ENCODE data around the gene SUMF1.

Gene SUMF1

DNA sequence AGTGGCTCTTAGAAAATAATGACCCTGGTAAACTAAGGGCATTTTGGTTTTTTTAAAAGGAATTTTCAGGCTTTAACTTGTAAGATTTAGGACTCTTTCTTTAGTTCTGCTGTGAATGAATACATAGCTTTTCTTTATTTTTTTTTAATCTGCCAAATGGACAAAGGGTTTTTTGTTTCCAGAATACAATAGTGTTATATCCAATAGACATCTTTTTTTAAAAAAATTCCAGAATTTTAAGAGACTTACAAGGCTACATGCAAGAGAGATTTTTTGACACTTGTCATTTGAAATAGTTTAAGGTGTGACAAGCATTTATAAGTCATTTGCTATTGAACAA lies 125.8 kb downstream of the SUMF1 start:
- Histone ChIP-seq H3K27ac (ENCODE audit: low read depth, low read length, poor library complexity, severe bottlenecking) (no peak overlapping the region), H3K36me3 (ENCODE audit: insufficient read depth, low read length) (no peaks in the 10 kb centered on the region), H3F3A (ENCODE audit: insufficient read depth, low read length) (no peaks in the 10 kb centered on the region), H2AFZ (ENCODE audit: low read length) (no peak overlapping the region), H3K4me2 (ENCODE audit: low read length) (no peak overlapping the region), H3K27me3 (ENCODE audit: insufficient read depth, low read length) (no peaks in the 10 kb centered on the region), H3K4me3 (ENCODE audit: low read depth, low read length, poor library complexity, severe bottlenecking) (no peak overlapping the region), H3K79me2 (ENCODE audit: insufficient read depth, low read length) (no peaks in the 10 kb centered on the region), H3K9ac (ENCODE audit: low read length) (no peak overlapping the region), H3K9me2 (ENCODE audit: low read depth, low read length) (no peaks in the 10 kb centered on the region), H3K9me3 (ENCODE audit: low read length) (no peaks in the 10 kb centered on the region), H4K20me1 (ENCODE audit: insufficient read depth, low read length) (no peaks in the 10 kb centered on the region), H3K4me1 (ENCODE audit: insufficient read depth, low read length, severe bottlenecking) (no peaks in the 10 kb centered on the region)
- TF ChIP-seq, protein P1, sequence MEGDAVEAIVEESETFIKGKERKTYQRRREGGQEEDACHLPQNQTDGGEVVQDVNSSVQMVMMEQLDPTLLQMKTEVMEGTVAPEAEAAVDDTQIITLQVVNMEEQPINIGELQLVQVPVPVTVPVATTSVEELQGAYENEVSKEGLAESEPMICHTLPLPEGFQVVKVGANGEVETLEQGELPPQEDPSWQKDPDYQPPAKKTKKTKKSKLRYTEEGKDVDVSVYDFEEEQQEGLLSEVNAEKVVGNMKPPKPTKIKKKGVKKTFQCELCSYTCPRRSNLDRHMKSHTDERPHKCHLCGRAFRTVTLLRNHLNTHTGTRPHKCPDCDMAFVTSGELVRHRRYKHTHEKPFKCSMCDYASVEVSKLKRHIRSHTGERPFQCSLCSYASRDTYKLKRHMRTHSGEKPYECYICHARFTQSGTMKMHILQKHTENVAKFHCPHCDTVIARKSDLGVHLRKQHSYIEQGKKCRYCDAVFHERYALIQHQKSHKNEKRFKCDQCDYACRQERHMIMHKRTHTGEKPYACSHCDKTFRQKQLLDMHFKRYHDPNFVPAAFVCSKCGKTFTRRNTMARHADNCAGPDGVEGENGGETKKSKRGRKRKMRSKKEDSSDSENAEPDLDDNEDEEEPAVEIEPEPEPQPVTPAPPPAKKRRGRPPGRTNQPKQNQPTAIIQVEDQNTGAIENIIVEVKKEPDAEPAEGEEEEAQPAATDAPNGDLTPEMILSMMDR (IDR thresholded peaks at IDR 0.05; ENCODE audit: low read length) = no peak
- no peak for TF ChIP-seq EZH2 (IDR thresholded peaks at IDR 0.05; ENCODE audit: borderline replicate concordance, low read length)

DNA sequence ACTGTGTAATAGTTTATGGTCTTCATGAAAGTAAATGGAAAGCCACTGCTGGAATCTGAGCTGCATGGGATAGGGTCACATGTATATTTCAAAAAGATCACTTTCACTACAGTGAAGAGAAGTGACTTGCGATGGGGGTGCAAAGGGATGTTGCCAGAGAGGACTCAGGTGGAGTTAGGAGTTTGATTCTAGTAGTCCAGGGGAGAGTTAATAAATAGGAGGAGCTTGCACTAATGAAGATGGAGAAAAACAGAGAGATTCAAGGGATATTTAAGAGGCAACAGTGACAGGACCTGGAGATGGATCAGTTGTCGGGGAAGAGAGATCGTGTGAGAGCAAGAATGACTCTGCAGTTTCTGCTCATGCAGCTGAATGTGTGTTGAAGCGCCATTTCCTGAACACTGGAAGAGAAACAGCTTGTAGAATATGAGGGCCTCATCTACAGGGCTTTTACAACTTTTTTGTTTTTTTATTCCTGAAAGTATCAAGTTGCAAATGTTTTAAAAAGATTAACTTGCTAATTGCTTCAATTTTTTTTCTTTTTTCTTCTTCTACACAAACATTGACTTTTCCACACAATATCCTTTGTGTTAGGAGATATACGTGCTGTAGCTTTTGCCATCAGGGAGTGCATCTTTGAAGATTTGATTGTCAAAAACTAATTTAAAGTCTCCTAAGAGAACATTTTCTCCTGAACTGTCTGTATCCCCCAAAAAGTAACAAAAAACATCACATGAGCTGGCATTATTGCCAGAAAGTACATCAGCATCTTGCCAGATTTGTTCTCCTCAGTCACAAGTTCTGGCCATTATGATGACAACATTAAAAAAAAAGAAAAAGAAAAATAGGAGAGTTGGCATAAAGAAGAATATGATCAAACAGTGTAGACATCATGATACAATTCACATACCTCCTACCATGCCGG lies 126.4 kb downstream of the SUMF1 start:
- H4K20me1 ChIP-seq (ENCODE audit: insufficient read depth, low read length) = no peaks in the 10 kb centered on the region
- H3K79me2 ChIP-seq (ENCODE audit: insufficient read depth, low read length) = no peaks in the 10 kb centered on the region
- no peak overlapping the region for H3K4me2 ChIP-seq (ENCODE audit: low read length)
- no peaks in the 10 kb centered on the region for H3K9me3 ChIP-seq (ENCODE audit: low read length)
- no peak overlapping the region for H3K27ac ChIP-seq (ENCODE audit: low read depth, low read length, poor library complexity, severe bottlenecking)
- H3K4me3 ChIP-seq (ENCODE audit: low read depth, low read length, poor library complexity, severe bottlenecking) = no peak overlapping the region
- TF ChIP-seq, protein P1 (IDR thresholded peaks at IDR 0.05; ENCODE audit: low read length) = no peak
- no peak for TF ChIP-seq EZH2 (IDR thresholded peaks at IDR 0.05; ENCODE audit: borderline replicate concordance, low read length)
- H3F3A ChIP-seq (ENCODE audit: insufficient read depth, low read length) = no peaks in the 10 kb centered on the region
- no peaks in the 10 kb centered on the region for H3K4me1 ChIP-seq (ENCODE audit: insufficient read depth, low read length, severe bottlenecking)
- H3K9ac ChIP-seq (ENCODE audit: low read length) = no peak overlapping the region
- no peaks in the 10 kb centered on the region for H3K36me3 ChIP-seq (ENCODE audit: insufficient read depth, low read length)
- H3K27me3 ChIP-seq (ENCODE audit: insufficient read depth, low read length) = no peaks in the 10 kb centered on the region
- H3K9me2 ChIP-seq (ENCODE audit: low read depth, low read length) = no peaks in the 10 kb centered on the region
- H2AFZ ChIP-seq (ENCODE audit: low read length) = no peak overlapping the region

DNA sequence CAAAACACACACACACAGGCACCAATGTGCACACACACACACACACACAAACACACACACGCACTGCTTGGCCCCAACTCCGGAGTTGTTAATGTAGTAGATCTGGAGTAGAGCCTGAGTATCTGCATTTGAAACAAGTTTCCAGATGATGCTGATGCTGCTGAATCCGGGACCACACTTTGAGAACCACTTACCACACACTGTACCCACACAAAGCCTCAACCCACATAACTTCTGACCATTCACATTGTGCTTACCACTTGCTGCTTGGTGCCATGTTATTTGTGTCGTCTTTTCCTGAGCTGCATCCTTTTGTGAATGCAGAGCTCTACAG lies 127.0 kb downstream of the SUMF1 start:
- H3F3A ChIP-seq (ENCODE audit: insufficient read depth, low read length) = no peaks in the 10 kb centered on the region
- no peak overlapping the region for H2AFZ ChIP-seq (ENCODE audit: low read length)
- H3K36me3 ChIP-seq (ENCODE audit: insufficient read depth, low read length) = no peaks in the 10 kb centered on the region
- H4K20me1 ChIP-seq (ENCODE audit: insufficient read depth, low read length) = no peaks in the 10 kb centered on the region
- no peak overlapping the region for H3K4me3 ChIP-seq (ENCODE audit: low read depth, low read length, poor library complexity, severe bottlenecking)
- H3K9ac ChIP-seq (ENCODE audit: low read length) = no peak overlapping the region
- no peak for TF ChIP-seq EZH2 (IDR thresholded peaks at IDR 0.05; ENCODE audit: borderline replicate concordance, low read length)
- TF ChIP-seq, protein P1 (IDR thresholded peaks at IDR 0.05; ENCODE audit: low read length) = no peak
- no peaks in the 10 kb centered on the region for H3K9me3 ChIP-seq (ENCODE audit: low read length)
- H3K4me1 ChIP-seq (ENCODE audit: insufficient read depth, low read length, severe bottlenecking) = no peaks in the 10 kb centered on the region
- H3K9me2 ChIP-seq (ENCODE audit: low read depth, low read length) = no peaks in the 10 kb centered on the region
- no peaks in the 10 kb centered on the region for H3K79me2 ChIP-seq (ENCODE audit: insufficient read depth, low read length)
- no peak overlapping the region for H3K27ac ChIP-seq (ENCODE audit: low read depth, low read length, poor library complexity, severe bottlenecking)
- no peaks in the 10 kb centered on the region for H3K27me3 ChIP-seq (ENCODE audit: insufficient read depth, low read length)
- H3K4me2 ChIP-seq (ENCODE audit: low read length) = no peak overlapping the region

Measured in OCI-LY1 (cell line).